ENCODE measurements around the gene SFMBT1.

The SFMBT1 gene

DNA sequence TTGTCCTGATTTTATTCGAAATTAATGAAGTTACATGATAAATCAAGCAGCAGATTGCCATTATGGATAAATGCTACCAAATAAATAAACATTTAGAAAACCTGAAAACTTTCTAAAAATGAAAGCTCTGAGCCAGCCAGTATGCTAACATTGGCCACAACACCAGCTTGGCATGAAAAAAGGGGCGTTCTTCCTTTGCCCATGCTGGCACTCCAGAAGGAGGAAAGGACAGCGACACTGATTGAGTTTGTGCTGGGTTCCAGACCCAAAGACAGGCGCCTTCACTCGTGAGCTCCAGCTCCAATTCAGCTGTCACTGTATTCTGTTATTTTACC, 153.6 kb downstream of the SFMBT1 start:
- Histone ChIP-seq H3K9ac (no peak overlapping the region), H2AFZ (no peak overlapping the region), H3K79me2 (peaks cover 12% of the 10 kb centered on the region), H3K27me3 (ENCODE audit: control insufficient read depth, insufficient read depth, low read length) (no peaks in the 10 kb centered on the region), H3K36me3 (ENCODE audit: control insufficient read depth, insufficient read depth, low read length) (no peaks in the 10 kb centered on the region), H3K4me1 (no peaks in the 10 kb centered on the region), H3K4me2 (ENCODE audit: low read length) (no peak overlapping the region), H3K9me3 (ENCODE audit: control insufficient read depth, low read length) (no peaks in the 10 kb centered on the region), H3K27ac (no peak overlapping the region), H3K4me3 (ENCODE audit: low read depth, low read length) (no peak overlapping the region)
- no peak for TF ChIP-seq CTCF (IDR thresholded peaks at IDR 0.05)

DNA sequence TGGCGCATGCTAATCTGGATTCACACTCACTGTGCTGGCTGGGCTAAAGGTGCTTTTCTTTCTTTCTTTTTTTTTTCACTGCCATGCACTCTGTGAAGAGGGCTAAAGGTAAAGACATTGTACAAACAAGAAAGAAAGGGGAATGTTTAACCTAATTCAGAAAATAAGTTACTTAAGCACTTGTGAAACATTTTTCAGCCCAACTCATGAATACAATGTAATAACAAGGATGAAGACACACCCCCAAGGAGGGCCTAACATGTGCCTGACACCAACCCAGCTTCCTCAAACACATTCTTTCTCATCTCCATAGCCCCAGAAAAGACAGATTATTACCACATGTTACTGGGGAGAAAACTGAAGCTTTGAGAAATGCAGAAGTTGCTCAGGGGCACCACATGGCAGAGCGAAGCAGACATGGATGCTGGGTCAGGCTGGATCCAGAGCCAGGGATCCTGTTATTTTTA, 154.2 kb downstream of the SFMBT1 start:
- Histone ChIP-seq H3K9me3 (ENCODE audit: control insufficient read depth, low read length) (no peaks in the 10 kb centered on the region), H3K27me3 (ENCODE audit: control insufficient read depth, insufficient read depth, low read length) (no peaks in the 10 kb centered on the region), H3K79me2 (peaks cover 12% of the 10 kb centered on the region), H3K4me3 (ENCODE audit: low read depth, low read length) (no peak overlapping the region), H3K4me1 (no peaks in the 10 kb centered on the region), H2AFZ (no peak overlapping the region), H3K27ac (no peak overlapping the region), H3K4me2 (ENCODE audit: low read length) (no peak overlapping the region), H3K36me3 (ENCODE audit: control insufficient read depth, insufficient read depth, low read length) (no peaks in the 10 kb centered on the region), H3K9ac (no peak overlapping the region)
- TF ChIP-seq CTCF (IDR thresholded peaks at IDR 0.05), result no peak

DNA sequence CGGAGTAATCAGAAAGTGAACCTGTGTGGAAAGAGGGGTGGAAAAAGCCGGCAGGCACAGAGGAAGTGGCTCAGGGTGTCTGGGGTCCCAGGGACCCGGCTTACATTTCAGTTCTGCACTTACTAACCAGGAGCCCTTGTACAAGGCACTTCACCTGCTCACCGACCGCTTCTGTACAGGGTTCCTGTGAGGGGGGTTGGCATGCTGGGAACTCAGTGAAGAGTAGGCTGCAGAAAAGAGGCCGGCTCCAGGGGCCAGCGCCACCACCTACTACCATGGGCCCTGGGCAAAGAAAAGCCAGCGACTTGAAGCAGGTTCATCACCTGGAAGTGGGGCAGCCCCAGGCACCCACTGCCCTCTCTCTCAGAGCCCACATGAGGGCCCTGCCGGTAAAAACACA, 154.7 kb downstream of the SFMBT1 start:
- no peak overlapping the region for H2AFZ ChIP-seq
- no peaks in the 10 kb centered on the region for H3K9me3 ChIP-seq (ENCODE audit: control insufficient read depth, low read length)
- no peak overlapping the region for H3K4me3 ChIP-seq (ENCODE audit: low read depth, low read length)
- no peak overlapping the region for H3K4me2 ChIP-seq (ENCODE audit: low read length)
- TF ChIP-seq CTCF (IDR thresholded peaks at IDR 0.05), result no peak
- H3K4me1 ChIP-seq, result no peaks in the 10 kb centered on the region
- no peak overlapping the region for H3K27ac ChIP-seq
- H3K36me3 ChIP-seq (ENCODE audit: control insufficient read depth, insufficient read depth, low read length), result no peaks in the 10 kb centered on the region
- no peak overlapping the region for H3K9ac ChIP-seq
- peaks cover 12% of the 10 kb centered on the region for H3K79me2 ChIP-seq
- H3K27me3 ChIP-seq (ENCODE audit: control insufficient read depth, insufficient read depth, low read length), result no peaks in the 10 kb centered on the region

- Histone ChIP-seq H2AFZ (no peak overlapping the region), H3K36me3 (ENCODE audit: control insufficient read depth, insufficient read depth, low read length) (no peaks in the 10 kb centered on the region), H3K79me2 (peaks cover 12% of the 10 kb centered on the region), H3K4me2 (ENCODE audit: low read length) (no peak overlapping the region), H3K9ac (no peak overlapping the region), H3K4me3 (ENCODE audit: low read depth, low read length) (no peak overlapping the region), H3K4me1 (no peaks in the 10 kb centered on the region), H3K27ac (no peak overlapping the region), H3K27me3 (ENCODE audit: control insufficient read depth, insufficient read depth, low read length) (no peaks in the 10 kb centered on the region), H3K9me3 (ENCODE audit: control insufficient read depth, low read length) (no peaks in the 10 kb centered on the region)
- no peak for TF ChIP-seq CTCF (IDR thresholded peaks at IDR 0.05)
Measured at GRCh38 chr3:52890735-52891134, 155.1 kb downstream of the SFMBT1 start.

DNA sequence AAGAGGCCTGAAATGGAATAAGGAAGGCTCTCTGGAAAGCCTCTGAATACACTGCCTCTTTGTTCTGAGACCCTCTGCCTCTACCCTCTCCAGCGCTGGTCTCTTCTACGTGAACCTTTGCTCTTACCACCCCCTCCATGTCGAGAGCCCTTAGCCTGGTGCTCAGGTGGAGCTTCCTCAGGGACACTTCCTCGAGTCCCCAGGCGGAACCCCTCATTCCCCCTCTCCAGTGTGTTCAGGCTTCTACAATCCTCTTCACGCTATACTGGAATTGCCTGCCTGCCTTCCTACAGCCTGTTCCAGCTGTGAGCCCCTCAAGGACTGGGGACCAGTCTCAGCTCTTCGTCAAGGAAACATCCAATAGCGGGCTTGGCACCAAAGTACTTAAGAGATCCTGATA, 156.0 kb downstream of the SFMBT1 start:
- H3K9me3 ChIP-seq (ENCODE audit: control insufficient read depth, low read length), result no peaks in the 10 kb centered on the region
- H3K27me3 ChIP-seq (ENCODE audit: control insufficient read depth, insufficient read depth, low read length), result no peaks in the 10 kb centered on the region
- H2AFZ ChIP-seq, result no peak overlapping the region
- H3K4me3 ChIP-seq (ENCODE audit: low read depth, low read length), result no peak overlapping the region
- no peak overlapping the region for H3K9ac ChIP-seq
- H3K4me1 ChIP-seq, result no peaks in the 10 kb centered on the region
- no peaks in the 10 kb centered on the region for H3K36me3 ChIP-seq (ENCODE audit: control insufficient read depth, insufficient read depth, low read length)
- no peak overlapping the region for H3K4me2 ChIP-seq (ENCODE audit: low read length)
- no peak for TF ChIP-seq CTCF (IDR thresholded peaks at IDR 0.05)
- peaks cover 12% of the 10 kb centered on the region for H3K79me2 ChIP-seq
- H3K27ac ChIP-seq, result no peak overlapping the region

Data from parathyroid adenoma (tissue), 2 donors.